ENCODE results near the gene CYP4F3. TPM values are rescaled to one million over a fixed set of nuclear protein-coding genes. Genes with fewer than 3 reads are reported as not detected.
A peak's percentile ranks its signal among the peaks of the same experiment; 100 is the strongest.

Gene CYP4F3
- total and polyA plus RNA-seq, 2 of the 13 experiments (the other 11 are each of a cell fraction or from before 2014, with no cell fraction given) = 17.8 to 22.8 TPM

DNA sequence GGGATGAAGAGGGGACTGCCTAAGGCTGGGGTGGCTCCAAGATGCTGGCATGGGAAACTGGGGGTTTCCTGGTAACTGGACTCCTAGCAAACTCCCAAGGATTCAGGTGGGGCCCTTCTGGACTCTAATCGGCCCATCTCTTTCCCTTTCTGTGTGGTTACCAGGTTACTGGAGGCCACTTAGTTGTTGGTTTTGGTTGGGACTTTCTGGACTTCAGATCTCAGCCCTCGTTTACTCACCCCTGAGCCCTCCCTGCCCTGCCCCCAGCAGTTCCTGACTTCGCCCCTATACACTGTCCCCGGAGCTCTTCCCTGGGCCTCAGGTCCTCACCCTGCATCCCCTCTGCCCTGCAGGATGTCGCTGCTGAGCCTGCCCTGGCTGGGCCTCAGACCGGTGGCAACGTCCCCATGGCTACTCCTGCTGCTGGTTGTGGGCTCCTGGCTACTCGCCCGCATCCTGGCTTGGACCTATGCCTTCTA is 32.5 kb downstream of the CYP4F3 start (continued):
- TF ChIP-seq, protein P1, sequence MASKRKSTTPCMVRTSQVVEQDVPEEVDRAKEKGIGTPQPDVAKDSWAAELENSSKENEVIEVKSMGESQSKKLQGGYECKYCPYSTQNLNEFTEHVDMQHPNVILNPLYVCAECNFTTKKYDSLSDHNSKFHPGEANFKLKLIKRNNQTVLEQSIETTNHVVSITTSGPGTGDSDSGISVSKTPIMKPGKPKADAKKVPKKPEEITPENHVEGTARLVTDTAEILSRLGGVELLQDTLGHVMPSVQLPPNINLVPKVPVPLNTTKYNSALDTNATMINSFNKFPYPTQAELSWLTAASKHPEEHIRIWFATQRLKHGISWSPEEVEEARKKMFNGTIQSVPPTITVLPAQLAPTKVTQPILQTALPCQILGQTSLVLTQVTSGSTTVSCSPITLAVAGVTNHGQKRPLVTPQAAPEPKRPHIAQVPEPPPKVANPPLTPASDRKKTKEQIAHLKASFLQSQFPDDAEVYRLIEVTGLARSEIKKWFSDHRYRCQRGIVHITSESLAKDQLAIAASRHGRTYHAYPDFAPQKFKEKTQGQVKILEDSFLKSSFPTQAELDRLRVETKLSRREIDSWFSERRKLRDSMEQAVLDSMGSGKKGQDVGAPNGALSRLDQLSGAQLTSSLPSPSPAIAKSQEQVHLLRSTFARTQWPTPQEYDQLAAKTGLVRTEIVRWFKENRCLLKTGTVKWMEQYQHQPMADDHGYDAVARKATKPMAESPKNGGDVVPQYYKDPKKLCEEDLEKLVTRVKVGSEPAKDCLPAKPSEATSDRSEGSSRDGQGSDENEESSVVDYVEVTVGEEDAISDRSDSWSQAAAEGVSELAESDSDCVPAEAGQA (IDR thresholded peaks at IDR 0.05; ENCODE audit: low read depth) = no peak
- TF ChIP-seq, protein P1 (CRISPR knock-in tag; IDR thresholded peaks at IDR 0.05; ENCODE audit: borderline replicate concordance) = no peak
- TF ChIP-seq REPIN1 (CRISPR knock-in tag; IDR thresholded peaks at IDR 0.05; ENCODE audit: borderline replicate concordance, low read depth) = no peak; the same call in 1 of the 2 replicates
- no peak for TF ChIP-seq ZNF709 (CRISPR knock-in tag; IDR thresholded peaks at IDR 0.05)
- no peak for TF ChIP-seq ZNF564 (CRISPR knock-in tag; IDR thresholded peaks at IDR 0.05)
- TF ChIP-seq, protein P2, sequence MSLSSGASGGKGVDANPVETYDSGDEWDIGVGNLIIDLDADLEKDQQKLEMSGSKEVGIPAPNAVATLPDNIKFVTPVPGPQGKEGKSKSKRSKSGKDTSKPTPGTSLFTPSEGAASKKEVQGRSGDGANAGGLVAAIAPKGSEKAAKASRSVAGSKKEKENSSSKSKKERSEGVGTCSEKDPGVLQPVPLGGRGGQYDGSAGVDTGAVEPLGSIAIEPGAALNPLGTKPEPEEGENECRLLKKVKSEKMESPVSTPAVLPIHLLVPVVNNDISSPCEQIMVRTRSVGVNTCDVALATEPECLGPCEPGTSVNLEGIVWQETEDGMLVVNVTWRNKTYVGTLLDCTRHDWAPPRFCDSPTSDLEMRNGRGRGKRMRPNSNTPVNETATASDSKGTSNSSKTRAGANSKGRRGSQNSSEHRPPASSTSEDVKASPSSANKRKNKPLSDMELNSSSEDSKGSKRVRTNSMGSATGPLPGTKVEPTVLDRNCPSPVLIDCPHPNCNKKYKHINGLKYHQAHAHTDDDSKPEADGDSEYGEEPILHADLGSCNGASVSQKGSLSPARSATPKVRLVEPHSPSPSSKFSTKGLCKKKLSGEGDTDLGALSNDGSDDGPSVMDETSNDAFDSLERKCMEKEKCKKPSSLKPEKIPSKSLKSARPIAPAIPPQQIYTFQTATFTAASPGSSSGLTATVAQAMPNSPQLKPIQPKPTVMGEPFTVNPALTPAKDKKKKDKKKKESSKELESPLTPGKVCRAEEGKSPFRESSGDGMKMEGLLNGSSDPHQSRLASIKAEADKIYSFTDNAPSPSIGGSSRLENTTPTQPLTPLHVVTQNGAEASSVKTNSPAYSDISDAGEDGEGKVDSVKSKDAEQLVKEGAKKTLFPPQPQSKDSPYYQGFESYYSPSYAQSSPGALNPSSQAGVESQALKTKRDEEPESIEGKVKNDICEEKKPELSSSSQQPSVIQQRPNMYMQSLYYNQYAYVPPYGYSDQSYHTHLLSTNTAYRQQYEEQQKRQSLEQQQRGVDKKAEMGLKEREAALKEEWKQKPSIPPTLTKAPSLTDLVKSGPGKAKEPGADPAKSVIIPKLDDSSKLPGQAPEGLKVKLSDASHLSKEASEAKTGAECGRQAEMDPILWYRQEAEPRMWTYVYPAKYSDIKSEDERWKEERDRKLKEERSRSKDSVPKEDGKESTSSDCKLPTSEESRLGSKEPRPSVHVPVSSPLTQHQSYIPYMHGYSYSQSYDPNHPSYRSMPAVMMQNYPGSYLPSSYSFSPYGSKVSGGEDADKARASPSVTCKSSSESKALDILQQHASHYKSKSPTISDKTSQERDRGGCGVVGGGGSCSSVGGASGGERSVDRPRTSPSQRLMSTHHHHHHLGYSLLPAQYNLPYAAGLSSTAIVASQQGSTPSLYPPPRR (CRISPR knock-in tag; IDR thresholded peaks at IDR 0.05; ENCODE audit: borderline replicate concordance) = peak; percentile 47
- TF ChIP-seq, protein P3, sequence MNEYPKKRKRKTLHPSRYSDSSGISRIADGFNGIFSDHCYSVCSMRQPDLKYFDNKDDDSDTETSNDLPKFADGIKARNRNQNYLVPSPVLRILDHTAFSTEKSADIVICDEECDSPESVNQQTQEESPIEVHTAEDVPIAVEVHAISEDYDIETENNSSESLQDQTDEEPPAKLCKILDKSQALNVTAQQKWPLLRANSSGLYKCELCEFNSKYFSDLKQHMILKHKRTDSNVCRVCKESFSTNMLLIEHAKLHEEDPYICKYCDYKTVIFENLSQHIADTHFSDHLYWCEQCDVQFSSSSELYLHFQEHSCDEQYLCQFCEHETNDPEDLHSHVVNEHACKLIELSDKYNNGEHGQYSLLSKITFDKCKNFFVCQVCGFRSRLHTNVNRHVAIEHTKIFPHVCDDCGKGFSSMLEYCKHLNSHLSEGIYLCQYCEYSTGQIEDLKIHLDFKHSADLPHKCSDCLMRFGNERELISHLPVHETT (CRISPR knock-in tag; conservative IDR thresholded peaks at IDR 0.05) = no peak
- TF ChIP-seq, protein P4, sequence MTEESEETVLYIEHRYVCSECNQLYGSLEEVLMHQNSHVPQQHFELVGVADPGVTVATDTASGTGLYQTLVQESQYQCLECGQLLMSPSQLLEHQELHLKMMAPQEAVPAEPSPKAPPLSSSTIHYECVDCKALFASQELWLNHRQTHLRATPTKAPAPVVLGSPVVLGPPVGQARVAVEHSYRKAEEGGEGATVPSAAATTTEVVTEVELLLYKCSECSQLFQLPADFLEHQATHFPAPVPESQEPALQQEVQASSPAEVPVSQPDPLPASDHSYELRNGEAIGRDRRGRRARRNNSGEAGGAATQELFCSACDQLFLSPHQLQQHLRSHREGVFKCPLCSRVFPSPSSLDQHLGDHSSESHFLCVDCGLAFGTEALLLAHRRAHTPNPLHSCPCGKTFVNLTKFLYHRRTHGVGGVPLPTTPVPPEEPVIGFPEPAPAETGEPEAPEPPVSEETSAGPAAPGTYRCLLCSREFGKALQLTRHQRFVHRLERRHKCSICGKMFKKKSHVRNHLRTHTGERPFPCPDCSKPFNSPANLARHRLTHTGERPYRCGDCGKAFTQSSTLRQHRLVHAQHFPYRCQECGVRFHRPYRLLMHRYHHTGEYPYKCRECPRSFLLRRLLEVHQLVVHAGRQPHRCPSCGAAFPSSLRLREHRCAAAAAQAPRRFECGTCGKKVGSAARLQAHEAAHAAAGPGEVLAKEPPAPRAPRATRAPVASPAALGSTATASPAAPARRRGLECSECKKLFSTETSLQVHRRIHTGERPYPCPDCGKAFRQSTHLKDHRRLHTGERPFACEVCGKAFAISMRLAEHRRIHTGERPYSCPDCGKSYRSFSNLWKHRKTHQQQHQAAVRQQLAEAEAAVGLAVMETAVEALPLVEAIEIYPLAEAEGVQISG (CRISPR knock-in tag; IDR thresholded peaks at IDR 0.05) = peak; percentile 34; the same call in 1 of the 2 replicates
- TF ChIP-seq ZNF75D (CRISPR knock-in tag; IDR thresholded peaks at IDR 0.05; ENCODE audit: borderline replicate concordance) = no peak
- peak; percentile 87 for TF ChIP-seq FOXA3 (CRISPR knock-in tag; IDR thresholded peaks at IDR 0.05)
- TF ChIP-seq U2AF2 (IDR thresholded peaks at IDR 0.05; ENCODE audit: low read depth, low read length) = no peak
- TF ChIP-seq ZSCAN9 (CRISPR knock-in tag; IDR thresholded peaks at IDR 0.05; ENCODE audit: borderline replicate concordance) = no peak
- no peak for TF ChIP-seq KAT7 (CRISPR knock-in tag; IDR thresholded peaks at IDR 0.05; ENCODE audit: borderline replicate concordance)
- TF ChIP-seq, protein P5, sequence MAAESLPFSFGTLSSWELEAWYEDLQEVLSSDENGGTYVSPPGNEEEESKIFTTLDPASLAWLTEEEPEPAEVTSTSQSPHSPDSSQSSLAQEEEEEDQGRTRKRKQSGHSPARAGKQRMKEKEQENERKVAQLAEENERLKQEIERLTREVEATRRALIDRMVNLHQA (CRISPR knock-in tag; IDR thresholded peaks at IDR 0.05) = no peak

Measured in HepG2 (cell line).